GM19468 (cell line): ENCODE data around the gene BANF2.

ENCODE experiments used
- ATAC-seq: cut with Tn5 transposase; IDR thresholded peaks from one replicate; pipeline ENCODE4 v1.9.1; 2021; ENCODE audit warnings: mild to moderate bottlenecking, moderate library complexity, moderate number of reproducible peaks; ENCODE audit not compliant: unreplicated experiment; ENCODE audit errors: extremely low read depth

BANF2 gene

DNA sequence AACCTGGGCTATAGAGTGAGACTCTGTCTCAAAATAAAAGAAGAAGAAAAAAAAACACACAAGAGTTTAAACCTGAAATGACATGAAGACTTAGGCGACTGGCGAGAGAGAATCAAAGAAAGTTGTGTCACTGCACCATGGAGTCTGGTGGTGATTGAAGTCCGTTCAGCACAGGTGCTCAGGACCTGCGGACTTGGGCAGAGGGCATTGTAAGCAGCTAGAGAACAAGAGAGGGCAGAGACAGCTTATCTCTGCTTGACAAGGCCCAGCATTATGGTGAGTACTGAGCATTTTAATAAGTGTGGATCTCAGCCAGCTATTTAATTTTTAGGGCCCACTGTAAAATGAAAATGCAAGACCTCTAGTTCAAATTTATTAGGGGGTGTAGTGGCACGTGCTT lies 31.5 kb downstream of the BANF2 start:
- ATAC-seq: no peak

DNA sequence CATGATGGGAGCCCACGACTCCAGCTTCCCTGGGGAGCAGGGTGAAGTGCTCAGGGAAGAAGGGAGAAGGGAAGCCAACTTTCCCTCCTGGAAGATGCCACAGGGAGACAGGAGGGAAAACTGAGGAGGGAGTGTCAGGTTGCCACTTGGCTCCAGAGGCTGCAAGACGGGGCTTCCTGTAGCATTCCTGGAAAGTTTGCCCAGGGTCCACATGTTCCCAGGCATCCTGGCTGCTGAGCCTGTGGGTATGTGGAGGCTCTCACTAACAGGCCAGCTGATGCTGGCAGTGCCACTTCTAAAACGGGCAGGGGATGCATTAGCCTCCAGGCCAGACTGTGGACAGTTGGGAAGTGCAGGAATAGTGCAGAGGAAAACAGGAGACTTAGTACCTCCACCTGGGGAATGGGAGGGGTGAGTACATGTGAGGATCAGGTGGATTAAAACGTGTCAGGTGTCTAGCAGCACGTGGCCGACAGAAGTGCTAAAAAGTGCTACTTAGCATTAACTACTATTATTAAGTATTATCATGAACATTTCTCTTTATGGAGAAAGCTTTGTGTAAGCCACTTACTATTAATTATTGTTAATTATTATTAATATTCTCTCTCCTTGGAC lies 33.2 kb downstream of the BANF2 start:
- no peak for ATAC-seq

DNA sequence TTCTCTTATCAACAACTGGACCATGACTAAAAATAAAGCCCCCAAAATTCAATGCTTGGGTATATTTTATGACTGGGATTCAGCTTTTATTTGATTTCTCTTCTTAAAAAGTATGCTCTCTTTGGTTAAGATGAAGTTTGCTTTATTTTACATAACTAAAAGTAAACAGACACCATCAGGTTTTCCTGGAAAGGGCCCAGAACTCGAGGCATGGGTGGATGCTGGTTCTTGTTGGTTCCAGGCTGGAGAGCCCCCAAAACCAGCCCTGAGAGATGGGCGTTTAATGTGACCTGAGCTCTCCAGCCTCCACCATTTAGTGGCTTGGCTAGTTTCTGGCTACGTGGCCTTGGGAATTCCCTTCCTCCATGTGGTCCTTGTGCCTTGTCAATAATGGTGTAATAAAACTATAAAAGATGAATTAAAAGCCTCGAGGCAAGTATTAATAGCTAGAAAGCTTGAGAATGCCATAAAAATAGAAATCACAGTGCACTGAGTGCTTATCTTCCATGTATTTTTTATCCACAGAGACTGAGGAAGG lies 34.1 kb downstream of the BANF2 start:
- ATAC-seq: no peak

DNA sequence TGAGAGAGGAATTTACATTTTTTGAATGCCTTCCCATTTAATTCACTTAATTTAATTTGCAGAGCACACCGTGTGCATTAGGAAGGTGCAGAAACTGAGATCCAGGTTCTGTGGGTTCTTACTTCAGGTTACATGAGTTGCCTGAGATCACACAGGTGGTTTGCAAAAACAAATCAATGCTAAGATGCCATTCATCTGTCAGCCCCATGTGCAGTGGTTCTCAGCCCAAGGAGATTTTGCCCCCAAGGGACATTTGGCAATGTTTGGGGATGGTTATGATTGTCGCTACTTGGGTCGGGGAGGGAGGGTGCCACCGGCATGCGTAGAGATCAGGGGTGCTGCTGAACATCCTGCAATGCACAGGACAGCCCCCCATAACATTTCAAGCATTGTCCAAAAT lies 34.6 kb downstream of the BANF2 start:
- no peak for ATAC-seq

DNA sequence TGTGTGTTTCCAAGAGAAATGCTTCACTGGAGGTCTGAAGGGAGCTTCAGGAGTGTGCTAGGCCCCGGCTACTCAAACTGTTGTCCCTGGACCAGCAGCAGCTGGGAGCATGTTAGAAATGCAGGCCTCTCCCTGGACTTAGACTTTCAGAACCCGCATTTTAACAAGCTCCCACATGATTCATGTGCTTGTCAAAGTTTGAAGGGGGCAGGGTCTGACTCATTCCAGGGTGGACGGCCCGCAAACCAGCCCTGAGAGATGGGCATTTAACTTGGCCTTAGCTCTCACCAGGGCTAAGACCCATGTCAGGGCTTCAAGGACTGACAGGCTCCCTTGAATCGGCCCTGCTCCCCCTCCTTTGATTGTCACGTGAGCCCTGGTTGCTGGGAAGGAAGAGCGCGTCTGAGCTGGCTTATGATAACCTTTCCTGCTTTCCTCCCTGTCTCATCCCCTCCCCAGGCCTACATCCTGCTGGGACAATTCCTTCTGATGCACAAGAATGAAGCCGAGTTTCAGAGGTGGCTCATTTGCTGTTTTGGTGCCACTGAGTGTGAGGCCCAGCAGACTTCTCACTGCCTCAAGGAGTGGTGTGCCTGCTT lies 35.5 kb downstream of the BANF2 start:
- no peak for ATAC-seq

DNA sequence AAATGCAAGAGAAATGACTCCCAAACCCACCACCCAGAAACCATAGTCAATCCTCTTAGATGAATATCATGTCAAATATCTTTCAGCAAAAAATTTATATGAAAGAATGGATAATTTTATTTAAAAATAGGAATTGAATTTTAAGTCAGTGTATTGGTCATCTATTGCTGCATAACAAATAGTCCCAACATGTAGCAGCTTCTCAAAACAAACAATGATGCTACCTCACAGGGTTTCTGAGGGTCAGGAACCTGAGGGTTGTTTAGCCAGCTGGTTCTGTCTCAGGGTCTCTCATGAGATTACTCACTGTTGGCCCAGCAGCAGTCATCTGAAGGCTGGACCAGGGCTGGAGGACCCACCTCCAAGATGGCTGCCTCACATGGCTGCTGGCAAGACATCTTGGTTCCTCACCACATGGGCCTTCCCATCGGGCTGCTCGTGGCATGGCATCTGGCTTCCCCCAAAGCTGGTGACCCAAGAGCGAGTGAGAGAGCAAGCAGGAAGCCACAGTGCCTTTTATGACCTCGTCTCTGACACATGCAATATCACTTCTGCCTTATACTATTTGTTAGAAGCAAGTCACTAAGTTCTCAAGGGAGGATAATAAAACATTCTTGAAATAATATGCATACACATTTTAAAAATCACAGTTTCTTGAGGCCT lies 36.3 kb downstream of the BANF2 start:
- ATAC-seq: no peak

DNA sequence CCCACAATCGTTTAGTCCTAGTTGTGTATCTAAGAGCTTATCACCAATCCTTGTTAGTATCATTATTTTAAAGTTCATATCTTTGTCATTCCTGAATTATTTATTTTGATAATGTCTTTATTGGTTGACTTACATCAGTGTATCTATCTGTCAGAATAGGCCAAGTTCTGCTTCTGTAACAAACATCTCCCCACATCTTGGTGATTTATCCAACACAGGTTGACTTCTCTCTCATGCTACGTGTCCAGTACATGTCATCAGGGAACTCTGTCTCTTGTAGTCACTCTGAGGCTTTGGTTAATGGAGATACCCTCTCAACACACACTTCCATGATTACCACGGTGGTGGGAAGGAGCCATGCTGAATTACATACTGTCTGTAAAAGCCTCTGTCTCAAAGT lies 38.4 kb downstream of the BANF2 start:
- no peak for ATAC-seq

DNA sequence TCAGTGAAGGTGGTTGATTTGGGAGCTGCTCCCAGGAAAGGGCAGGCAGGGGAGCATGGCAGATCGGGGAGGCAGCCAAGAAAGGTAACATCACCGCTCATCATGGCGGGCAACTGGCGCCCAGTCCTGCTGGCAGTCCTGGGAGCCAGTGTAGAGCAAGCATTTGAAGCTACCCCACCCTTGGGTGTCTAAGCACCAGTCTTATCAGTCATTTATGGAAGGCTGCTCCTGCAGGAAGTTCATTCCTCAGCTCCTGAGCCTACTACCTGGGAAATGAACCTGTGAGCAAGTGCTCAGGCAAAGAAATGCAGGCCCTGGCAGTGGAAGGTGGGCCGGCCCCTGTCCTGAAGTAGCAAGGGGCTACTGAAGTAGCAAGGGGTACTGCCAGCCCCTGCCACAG lies 41.5 kb downstream of the BANF2 start:
- ATAC-seq: no peak

DNA sequence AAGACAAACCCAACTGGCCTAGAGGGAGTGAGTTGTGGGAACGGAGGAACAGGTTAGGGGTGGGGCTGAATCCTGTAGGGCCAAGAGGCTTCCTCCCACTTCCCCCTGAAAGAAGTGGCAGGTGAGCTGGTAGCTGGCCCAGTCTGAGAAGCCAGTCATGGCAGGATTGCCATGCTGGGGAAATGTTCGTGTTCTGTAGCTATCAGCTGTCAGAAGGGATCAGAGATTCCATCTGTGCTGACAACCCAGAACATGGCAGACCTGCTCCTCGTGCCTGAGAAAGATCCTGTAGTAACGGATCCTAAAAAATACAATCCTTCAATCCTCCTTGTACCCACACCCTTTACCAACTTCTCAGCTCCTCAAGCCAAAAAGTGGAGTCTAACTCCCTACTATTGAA lies 43.0 kb downstream of the BANF2 start:
- no peak for ATAC-seq

DNA sequence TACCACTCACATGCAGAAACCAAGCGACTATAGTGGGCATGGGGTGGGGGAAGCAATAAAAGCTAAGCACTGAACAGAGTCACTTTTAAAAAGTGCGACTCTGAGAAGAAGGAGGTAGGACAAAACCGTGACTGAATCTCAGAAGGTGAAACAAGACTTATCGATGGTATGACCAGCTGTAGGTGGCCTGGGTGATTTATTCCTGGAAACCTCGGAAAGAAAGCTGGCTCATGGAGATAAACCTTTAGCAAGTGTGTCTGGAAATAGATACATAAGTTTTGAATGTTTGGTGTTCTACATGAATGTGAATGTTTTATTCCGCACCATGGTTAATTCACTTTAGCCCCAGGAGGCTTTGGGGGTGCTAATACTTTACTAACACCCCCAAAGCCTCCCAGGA lies 43.9 kb downstream of the BANF2 start:
- ATAC-seq: no peak

DNA sequence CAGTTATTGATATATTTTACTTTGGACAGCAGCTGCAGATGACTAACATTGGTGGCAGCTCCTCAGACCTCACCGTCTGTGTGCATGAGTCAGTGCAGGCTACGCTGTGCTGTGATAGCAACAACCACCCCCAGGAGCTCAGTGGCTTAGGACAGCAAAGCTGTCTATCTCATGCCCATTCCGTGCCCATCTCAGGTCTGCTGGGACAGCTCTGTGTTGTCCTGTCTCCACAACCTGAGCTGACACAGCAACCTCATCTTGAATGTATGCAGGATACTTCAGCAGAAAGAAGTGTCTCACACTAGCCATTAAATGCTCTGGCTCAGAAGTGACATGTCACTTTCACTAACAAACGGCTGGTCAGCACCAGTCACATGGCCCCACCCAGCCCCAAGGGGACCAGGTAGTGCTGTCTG lies 47.7 kb downstream of the BANF2 start:
- ATAC-seq: no peak

DNA sequence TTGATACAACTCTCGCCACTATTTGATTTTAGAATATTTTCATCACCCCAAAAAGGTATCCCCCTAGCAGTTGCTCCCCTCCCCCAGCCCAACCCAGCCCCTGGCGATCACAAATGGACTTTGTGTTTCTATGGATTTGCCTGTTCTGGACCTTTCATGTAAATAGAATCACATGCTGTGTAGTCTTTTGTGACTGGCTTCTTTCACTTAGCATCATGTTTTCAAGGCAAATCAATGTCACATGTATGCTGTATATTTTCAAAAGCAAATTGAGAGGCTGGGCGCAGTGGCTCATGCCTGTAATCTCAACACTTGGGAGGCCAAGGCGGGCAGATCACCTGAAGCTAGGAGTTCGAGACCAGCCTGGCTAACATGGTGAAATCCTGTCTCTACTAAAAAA lies 48.5 kb downstream of the BANF2 start:
- ATAC-seq: no peak

DNA sequence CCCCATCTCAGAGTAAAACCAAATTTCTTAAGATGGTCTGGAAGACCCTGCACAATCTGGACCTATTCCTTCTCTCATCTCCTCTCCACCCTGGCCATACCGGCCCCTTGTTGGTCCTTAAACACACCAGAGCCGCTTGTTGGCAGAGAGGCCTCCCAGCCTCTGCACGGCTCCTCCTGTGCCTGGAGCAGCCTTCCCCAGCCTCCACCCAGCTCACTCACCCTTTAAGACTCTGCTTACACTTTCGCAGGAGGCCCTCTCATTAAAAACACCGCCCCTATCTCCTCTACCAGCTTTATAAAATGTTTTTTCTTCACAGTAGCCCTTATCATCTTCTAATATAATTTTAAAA lies 49.8 kb downstream of the BANF2 start:
- ATAC-seq: no peak

DNA sequence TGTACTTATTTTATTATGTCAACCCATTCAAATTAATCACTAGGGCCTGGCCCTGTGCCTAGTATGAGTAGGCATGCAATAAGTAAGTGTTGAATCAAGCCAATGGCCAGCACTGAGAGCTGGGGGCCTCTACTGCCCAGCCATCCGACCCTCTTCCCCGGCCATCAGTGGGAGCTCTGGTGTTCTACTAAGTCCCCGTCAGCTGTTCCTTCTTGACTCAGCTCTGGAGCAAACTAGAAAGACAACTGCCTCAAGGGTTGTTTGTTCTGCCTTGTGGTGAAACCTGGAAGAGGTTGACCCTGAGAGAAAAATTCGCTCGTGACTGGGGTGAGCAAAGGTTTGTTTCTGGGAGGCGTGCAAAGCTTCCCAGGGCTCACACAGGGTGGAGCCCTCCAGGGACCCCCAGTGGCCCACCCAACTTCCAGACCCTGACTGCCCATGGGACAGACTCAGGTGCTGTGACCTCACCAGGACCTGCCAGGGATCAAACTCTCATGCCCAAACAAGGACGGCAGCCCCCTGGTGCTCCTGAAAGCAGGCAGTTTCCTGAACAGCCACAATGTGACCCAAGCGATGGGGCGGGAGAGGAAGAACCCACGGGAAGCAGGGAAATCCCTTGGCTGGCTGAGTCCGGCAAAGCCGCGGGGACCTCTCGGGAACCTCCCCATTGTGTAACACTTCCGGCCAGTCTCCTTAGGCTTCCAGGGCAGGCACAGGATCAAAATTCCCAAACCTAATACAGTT lies 50.4 kb downstream of the BANF2 start:
- ATAC-seq: no peak

DNA sequence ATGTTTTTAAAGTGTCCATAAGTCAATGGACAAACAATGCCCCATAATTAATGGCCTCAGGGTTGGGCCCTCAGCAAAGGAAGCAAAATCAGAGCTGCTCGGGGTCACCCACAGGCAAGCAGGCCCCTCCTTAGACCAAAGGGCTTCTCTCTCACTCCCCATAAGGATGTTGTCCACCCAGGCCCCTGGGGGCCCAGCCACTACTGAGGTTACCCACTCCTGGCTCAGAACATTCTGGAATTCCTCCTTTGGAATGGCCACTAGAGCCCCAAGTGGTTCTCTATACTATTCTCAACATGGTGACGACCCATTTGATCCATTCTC lies 50.9 kb downstream of the BANF2 start:
- no peak for ATAC-seq

DNA sequence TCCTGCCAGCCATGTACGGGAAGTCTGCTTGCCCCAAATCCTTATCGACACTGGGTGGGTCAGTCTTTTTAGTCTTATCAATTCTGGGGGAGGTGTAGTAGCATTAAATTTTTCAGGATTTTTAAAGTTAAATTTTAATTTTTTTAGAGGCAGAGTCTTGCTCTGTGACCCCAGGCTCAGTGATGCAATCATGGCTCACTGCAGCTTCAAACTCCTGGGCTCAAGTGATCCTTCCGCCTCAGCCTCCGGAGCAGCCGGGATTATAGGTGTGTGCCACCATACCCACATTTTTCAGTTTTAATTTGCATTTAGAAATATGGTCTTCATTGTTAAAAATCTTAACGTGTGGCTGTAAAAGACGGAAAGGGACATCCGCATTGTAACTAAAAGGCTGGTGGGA lies 51.9 kb downstream of the BANF2 start:
- no peak for ATAC-seq

DNA sequence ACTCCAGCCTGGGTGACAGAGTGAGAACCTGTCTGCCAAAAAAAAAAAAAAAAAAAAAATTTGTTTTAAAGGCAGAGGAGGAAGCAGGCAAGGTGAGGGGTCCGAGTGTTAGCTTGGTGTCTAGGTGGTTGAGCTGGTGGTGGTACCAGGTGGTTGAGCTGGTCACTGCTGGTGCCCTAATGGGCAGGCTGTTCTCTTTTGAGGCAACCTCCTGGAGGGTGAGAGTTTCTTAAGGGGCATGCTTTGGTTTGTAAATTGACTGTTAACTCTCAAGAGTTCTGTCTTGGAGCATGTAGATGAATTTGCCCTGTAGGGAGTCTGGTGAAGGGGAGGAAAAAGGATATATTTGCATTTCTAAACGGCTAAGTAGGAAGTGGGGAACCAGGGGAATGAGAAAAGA lies 52.7 kb downstream of the BANF2 start:
- ATAC-seq: no peak

DNA sequence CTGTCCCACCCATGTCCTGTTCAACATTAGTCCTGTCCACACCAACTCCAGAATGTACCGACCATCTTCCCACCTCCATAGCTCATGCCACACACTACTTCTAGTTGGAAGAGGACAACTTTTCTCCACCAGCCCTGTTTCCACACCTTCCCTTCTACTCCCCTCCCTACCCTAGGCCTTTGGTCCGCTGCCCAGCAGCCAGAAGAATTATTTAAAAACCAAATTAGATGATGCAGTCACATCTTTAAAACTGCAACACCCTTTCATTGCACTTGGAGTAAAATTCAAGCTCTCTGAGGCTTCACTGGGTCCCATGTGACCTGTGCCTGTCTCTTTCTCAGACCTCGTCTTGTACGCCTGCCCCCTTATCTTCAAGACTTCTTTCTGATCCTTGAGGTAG lies 53.8 kb downstream of the BANF2 start:
- ATAC-seq: no peak

DNA sequence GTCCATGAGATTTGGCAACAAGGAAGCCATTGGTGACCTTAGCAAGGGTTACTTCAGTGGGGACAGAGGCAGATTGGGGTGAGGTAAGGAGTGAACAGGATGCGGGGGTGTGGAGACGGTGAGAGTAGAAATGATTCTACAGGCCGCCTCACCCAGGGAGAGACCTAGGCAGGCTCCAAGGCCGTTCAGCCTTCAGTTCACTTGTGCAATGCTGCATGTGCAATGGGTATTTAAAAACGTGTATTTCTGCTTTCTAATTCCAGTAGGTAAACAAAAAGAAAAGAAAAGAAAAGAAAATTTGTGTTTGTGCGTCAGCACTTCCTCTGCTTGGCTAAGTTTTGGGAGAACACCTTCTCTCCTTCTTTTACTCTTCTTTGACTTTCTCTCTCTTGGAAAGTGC lies 56.8 kb downstream of the BANF2 start:
- no peak for ATAC-seq

DNA sequence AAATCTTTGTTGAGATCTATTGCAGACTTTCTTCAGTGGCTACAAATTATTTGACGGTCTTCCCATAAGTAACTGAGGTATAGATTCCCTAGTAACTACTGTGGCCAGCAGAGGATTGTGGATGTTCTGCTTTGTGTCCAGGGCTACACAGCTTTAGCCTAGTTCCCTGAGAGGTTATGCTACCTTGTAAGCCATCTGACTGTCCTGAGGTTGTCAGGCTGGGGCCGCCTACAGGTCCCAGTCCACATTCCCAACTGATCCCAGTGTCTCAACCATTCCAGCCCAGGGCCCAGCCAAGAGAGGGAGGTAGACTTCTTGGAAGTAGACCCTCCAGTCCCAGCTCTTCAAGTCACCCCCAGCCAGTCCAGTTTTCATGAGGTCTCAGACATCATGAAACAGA lies 57.7 kb downstream of the BANF2 start:
- no peak for ATAC-seq

DNA sequence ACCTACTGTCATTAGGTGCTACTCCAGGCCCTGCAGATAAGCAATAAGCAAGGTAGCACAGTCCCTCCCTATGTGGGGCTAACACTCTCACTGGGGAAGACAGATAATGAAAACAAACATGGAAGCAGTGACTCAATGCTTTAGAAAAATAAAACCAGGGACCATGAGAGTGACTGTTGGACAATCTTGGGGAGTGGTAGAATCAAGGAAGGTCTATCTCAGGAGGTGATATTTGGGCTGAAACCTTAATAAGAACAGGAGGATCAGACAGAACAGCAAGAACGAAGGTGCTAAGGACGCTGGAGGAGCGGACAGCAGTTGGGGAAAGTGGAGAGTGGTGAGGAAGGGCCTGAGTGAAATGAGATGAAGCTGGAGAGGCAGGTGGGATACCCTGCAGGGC lies 58.2 kb downstream of the BANF2 start:
- ATAC-seq: no peak
